Measurements from ENCODE around the gene WDR77. TPM values are rescaled to one million over a fixed set of nuclear protein-coding genes. Genes with fewer than 3 reads are reported as not detected.
A peak's percentile ranks its signal among the peaks of the same experiment; 100 is the strongest.

WDR77 gene
- total RNA-seq, 1 donor from 2014 or later, result 63.3 TPM

DNA sequence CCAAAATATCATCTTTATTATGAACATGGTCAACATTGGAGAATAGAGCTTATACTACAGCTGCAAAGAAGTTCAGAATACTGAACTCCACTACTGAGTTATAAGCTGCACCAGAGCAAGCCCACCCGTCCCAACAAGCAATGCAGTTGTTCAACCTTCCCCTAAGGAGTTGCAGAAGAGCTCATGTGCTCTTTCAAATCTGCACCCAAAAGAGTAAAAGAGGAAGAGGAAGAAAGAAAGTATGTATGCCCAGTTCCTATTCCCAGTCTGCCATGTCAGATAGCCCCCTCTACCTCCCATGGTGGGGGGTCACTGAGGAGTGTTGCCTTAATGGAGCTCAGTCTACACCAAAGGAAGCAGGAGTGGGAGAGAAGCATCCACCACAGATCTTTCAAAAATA, 31.6 kb upstream of the WDR77 start:
- Mint-ChIP-seq H3K27me3 (no peaks in the 10 kb centered on the region), H3K27ac (no peak overlapping the region), H3K4me1 (peaks cover 51% of the 10 kb centered on the region), H3K9me3 (no peaks in the 10 kb centered on the region), H3K36me3 (ENCODE audit: low read depth) (peaks cover 12% of the 10 kb centered on the region), H3K4me3 (no peak overlapping the region)
- ATAC-seq (ENCODE audit: low read depth), result no peak
- ChIA-PET CTCF (interaction anchor here (0.7 to 12.6 kb wide), 14 partner anchors 9 to 289 kb away, joined by 3 to 123 read pairs (median 4); no protein-coding TSS in a partner anchor), POLR2A (interaction anchor here (0.6 to 15.3 kb wide), 6 partner anchors 8 to 173 kb away, joined by 3 to 234 read pairs (median 4); partner anchors contain the start of genes ADORA3 and TMIGD3)
- no peak for DNase-seq
- intact Hi-C loops (cut with micrococcal nuclease), result loop anchor here (1.0 to 2.0 kb wide), 7 partner anchors 28 to 888 kb away; partner anchors contain the start of gene DDX20
- TF ChIP-seq, protein P1, sequence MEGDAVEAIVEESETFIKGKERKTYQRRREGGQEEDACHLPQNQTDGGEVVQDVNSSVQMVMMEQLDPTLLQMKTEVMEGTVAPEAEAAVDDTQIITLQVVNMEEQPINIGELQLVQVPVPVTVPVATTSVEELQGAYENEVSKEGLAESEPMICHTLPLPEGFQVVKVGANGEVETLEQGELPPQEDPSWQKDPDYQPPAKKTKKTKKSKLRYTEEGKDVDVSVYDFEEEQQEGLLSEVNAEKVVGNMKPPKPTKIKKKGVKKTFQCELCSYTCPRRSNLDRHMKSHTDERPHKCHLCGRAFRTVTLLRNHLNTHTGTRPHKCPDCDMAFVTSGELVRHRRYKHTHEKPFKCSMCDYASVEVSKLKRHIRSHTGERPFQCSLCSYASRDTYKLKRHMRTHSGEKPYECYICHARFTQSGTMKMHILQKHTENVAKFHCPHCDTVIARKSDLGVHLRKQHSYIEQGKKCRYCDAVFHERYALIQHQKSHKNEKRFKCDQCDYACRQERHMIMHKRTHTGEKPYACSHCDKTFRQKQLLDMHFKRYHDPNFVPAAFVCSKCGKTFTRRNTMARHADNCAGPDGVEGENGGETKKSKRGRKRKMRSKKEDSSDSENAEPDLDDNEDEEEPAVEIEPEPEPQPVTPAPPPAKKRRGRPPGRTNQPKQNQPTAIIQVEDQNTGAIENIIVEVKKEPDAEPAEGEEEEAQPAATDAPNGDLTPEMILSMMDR (IDR thresholded peaks at IDR 0.05), result no peak

DNA sequence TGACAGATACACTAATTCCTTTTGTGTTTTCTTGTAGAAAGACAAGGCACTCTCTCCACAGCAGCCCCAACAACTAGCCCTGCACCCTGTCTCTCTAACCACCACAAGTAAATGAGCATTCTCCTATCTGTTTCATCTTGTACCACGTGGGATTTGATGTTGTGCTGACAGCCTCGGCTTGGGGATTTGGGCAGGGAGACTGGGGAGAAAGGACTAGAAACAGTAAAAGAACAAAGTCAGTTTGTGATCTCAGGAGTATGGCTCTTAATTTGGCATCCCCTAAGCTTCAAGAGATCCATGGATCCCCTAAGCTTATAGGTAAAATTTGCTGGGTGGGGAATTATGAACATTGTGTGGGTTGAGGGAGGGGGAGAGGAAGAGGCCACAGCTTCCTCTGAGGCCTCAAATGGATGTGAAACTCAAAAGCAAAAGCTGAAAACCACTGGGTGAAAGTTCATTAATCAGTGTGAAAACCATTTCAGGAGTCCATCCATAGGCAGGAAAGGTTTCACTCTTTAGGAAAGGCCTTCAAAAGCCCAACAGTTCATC, 27.8 kb upstream of the WDR77 start:
- Mint-ChIP-seq H3K27ac (peak overlapping the region; percentile 98), H3K4me3 (peak overlapping the region; percentile 89), H3K36me3 (ENCODE audit: low read depth) (peaks cover 21% of the 10 kb centered on the region), H3K9me3 (no peaks in the 10 kb centered on the region), H3K4me1 (peaks cover 74% of the 10 kb centered on the region), H3K27me3 (no peaks in the 10 kb centered on the region)
- DNase-seq (no peak), ATAC-seq (ENCODE audit: low read depth) (peak; percentile 63)
- intact Hi-C loops (cut with micrococcal nuclease), result loop anchor here (1.0 to 10.0 kb wide), 4 partner anchors 30 to 1138 kb away; partner anchors contain the start of genes CAPZA1, CD53, DDX20 and ST7L
- ChIA-PET POLR2A (interaction anchor here (0.6 to 15.3 kb wide), 12 partner anchors 9 to 337 kb away, joined by 3 to 234 read pairs (median 6); partner anchors contain the start of genes ADORA3, ATP5PB, DRAM2 and INKA2), CTCF (interaction anchor here (0.5 to 12.6 kb wide), 11 partner anchors 9 to 483 kb away, joined by 3 to 123 read pairs (median 3); partner anchors contain the start of genes ADORA3 and TMIGD3)
- TF ChIP-seq, protein P1 (IDR thresholded peaks at IDR 0.05), result no peak

DNA sequence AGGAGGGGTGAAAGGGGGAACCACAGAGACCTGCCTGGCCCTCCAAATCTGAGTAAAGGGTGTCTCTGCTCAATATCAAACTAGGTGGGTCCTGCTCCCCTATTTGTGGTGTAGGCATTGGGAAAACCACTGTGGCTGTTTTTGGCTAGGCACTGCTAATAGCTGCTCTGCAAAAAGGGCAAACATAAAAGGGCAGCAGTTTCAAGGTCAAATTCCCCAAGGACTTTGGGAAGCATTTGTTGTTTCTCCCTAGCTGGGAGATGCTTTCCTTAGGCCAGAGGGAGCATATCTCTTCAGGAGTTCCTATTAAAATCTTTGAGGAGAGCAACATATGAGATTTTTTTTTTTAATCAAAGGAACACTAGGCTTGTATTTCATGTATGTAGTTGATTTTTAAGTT, 27.2 kb upstream of the WDR77 start:
- intact Hi-C loops (cut with micrococcal nuclease), result loop anchor here (10.0 kb wide), 2 partner anchors 601 to 1139 kb away; partner anchors contain the start of genes CAPZA1, CD53 and ST7L
- H3K4me1 Mint-ChIP-seq, result peaks cover 68% of the 10 kb centered on the region
- H3K27ac Mint-ChIP-seq, result peak overlapping the region; percentile 98
- ChIA-PET CTCF (interaction anchor here (0.5 to 12.6 kb wide), 6 partner anchors 10 to 482 kb away, joined by 3 to 123 read pairs (median 3); no protein-coding TSS in a partner anchor), POLR2A (interaction anchor here (0.6 to 15.3 kb wide), 13 partner anchors 9 to 1091 kb away, joined by 3 to 234 read pairs (median 5); partner anchors contain the start of genes ADORA3, ATP5PB, RAP1A and TMIGD3)
- H3K4me3 Mint-ChIP-seq, result peak overlapping the region; percentile 89
- TF ChIP-seq, protein P1 (IDR thresholded peaks at IDR 0.05), result no peak
- H3K36me3 Mint-ChIP-seq (ENCODE audit: low read depth), result peaks cover 21% of the 10 kb centered on the region
- H3K9me3 Mint-ChIP-seq, result no peaks in the 10 kb centered on the region
- no peaks in the 10 kb centered on the region for H3K27me3 Mint-ChIP-seq
- DNase-seq (no peak), ATAC-seq (ENCODE audit: low read depth) (no peak)

- H3K27me3 Mint-ChIP-seq, result no peaks in the 10 kb centered on the region
- DNase-seq (no peak), ATAC-seq (ENCODE audit: low read depth) (no peak)
- TF ChIP-seq, protein P1 (IDR thresholded peaks at IDR 0.05), result no peak
- H3K27ac Mint-ChIP-seq, result peak overlapping the region; percentile 98
- no peaks in the 10 kb centered on the region for H3K9me3 Mint-ChIP-seq
- peak overlapping the region; percentile 89 for H3K4me3 Mint-ChIP-seq
- peaks cover 21% of the 10 kb centered on the region for H3K36me3 Mint-ChIP-seq (ENCODE audit: low read depth)
- CTCF ChIA-PET, result interaction anchor here (1.4 to 12.6 kb wide), 3 partner anchors 10 to 32 kb away, joined by 3 to 123 read pairs (median 3); no protein-coding TSS in a partner anchor
- H3K4me1 Mint-ChIP-seq, result peaks cover 65% of the 10 kb centered on the region
- POLR2A ChIA-PET, result interaction anchor here (0.7 to 15.3 kb wide), 8 partner anchors 8 to 1091 kb away, joined by 3 to 234 read pairs (median 8); partner anchors contain the start of genes ADORA3, ATP5PB, TMIGD3 and WDR77
- intact Hi-C loops (cut with micrococcal nuclease), result loop anchor here (10.0 kb wide), 2 partner anchors 601 to 1139 kb away; partner anchors contain the start of genes CAPZA1, CD53 and ST7L
These were observed 26.6 kb upstream of the WDR77 start for GRCh38 chr1:111475701-111476100.
